Measurements from ENCODE around the gene OR5A1. TPM values are rescaled to one million over a fixed set of nuclear protein-coding genes. Genes with fewer than 3 reads are reported as not detected.
A peak's percentile ranks its signal among the peaks of the same experiment; 100 is the strongest.

OR5A1 gene
- polyA plus RNA-seq, 3 donors: not detected

DNA sequence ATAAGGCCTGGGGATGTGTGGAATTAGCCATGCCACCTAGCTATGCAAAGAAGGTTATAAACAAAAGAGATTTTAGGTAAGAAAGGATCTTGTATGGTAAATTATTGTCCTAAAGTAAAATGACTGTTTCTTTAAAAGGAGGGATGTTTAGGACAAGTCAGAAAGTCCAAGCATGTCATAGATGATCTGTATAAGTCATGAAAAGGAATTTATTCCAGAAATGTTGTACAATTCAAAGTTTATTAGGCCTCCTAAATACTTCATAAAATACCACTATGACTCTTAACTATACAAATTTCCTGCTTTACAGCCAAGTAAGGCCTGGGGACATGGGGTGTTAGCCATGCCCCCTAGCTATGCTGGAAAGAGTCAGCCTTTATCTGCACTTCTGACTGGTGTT, 32.7 kb upstream of the OR5A1 start:
- no peak for TF ChIP-seq CTCF (IDR thresholded peaks at IDR 0.05)
- Mint-ChIP-seq H3K4me1 (no peaks in the 10 kb centered on the region), H3K27ac (no peak overlapping the region), H3K27me3 (ENCODE audit: low read depth in 3 of 3) (no peaks in the 10 kb centered on the region), H3K4me3 (no peak overlapping the region), H3K36me3 (no peaks in the 10 kb centered on the region), H3K9me3 (peaks cover 6 to 39% (median 24%) of the 10 kb centered on the region in 7 donors)
- Histone ChIP-seq H3K4me1 (ENCODE audit: control insufficient read depth in 1 of 2, insufficient read depth in 2 of 2, low read length in 2 of 2) (no peaks in the 10 kb centered on the region), H3K4me3 (replicated peaks in 1 of 3; ENCODE audit: low read depth in 2 of 3, low read length in 3 of 3) (no peak overlapping the region), H3K4me2 (replicated peaks; ENCODE audit: extremely low read depth, low read length, poor library complexity, severe bottlenecking) (no peak overlapping the region), H3K9me3 (replicated peaks in 1 of 2; ENCODE audit: control insufficient read depth in 1 of 2, insufficient read depth in 1 of 2, low read length in 2 of 2) (peaks cover 4 to 23% of the 10 kb centered on the region in 2 donors), H3K79me2 (ENCODE audit: insufficient read depth, low read length) (no peaks in the 10 kb centered on the region), H3K9ac (ENCODE audit: insufficient read depth, low read length, poor library complexity, severe bottlenecking) (no peak overlapping the region), H2AFZ (ENCODE audit: insufficient read depth, low read depth, low read length, poor library complexity, severe bottlenecking) (no peak overlapping the region), H3K36me3 (replicated peaks in 1 of 2; ENCODE audit: control insufficient read depth in 1 of 2, insufficient read depth in 2 of 2, low read length in 2 of 2) (no peaks in the 10 kb centered on the region), H3K27me3 (ENCODE audit: control insufficient read depth in 2 of 2, insufficient read depth in 2 of 2, low read length in 2 of 2) (no peaks in the 10 kb centered on the region), H4K20me1 (ENCODE audit: insufficient read depth, low read length) (no peaks in the 10 kb centered on the region), H3K27ac (ENCODE audit: low read depth in 1 of 2, low read length in 2 of 2) (no peak overlapping the region)
- DNase-seq: no peak
- intact Hi-C loops (cut with micrococcal nuclease): no loop called here

GRCh38 chr11:59413646-59414045, 22.6 kb upstream of the OR5A1 start:
- TF ChIP-seq CTCF (IDR thresholded peaks at IDR 0.05): no peak
- H2AFZ ChIP-seq (ENCODE audit: insufficient read depth, low read depth, low read length, poor library complexity, severe bottlenecking): no peak overlapping the region

More at GRCh38 chr11:59413646-59414045, 22.6 kb upstream of the OR5A1 start:
- Histone ChIP-seq H3K9ac (ENCODE audit: insufficient read depth, low read length, poor library complexity, severe bottlenecking) (no peak overlapping the region), H3K27ac (ENCODE audit: low read depth in 1 of 2, low read length in 2 of 2) (no peak overlapping the region), H3K9me3 (replicated peaks in 1 of 2; ENCODE audit: control insufficient read depth in 1 of 2, insufficient read depth in 1 of 2, low read length in 2 of 2) (peaks cover 9 to 23% of the 10 kb centered on the region in 2 donors), H3K4me1 (ENCODE audit: control insufficient read depth in 1 of 2, insufficient read depth in 2 of 2, low read length in 2 of 2) (peaks cover 8 to 12% of the 10 kb centered on the region in 2 donors), H3K4me2 (replicated peaks; ENCODE audit: extremely low read depth, low read length, poor library complexity, severe bottlenecking) (no peak overlapping the region), H3K79me2 (ENCODE audit: insufficient read depth, low read length) (no peaks in the 10 kb centered on the region), H4K20me1 (ENCODE audit: insufficient read depth, low read length) (no peaks in the 10 kb centered on the region), H3K36me3 (replicated peaks in 1 of 2; ENCODE audit: control insufficient read depth in 1 of 2, insufficient read depth in 2 of 2, low read length in 2 of 2) (no peaks in the 10 kb centered on the region), H3K4me3 (replicated peaks in 1 of 3; ENCODE audit: low read depth in 2 of 3, low read length in 3 of 3) (no peak overlapping the region), H3K27me3 (ENCODE audit: control insufficient read depth in 2 of 2, insufficient read depth in 2 of 2, low read length in 2 of 2) (no peaks in the 10 kb centered on the region)
- DNase-seq: peak; percentile 15 to 38 (median 34)
- peak overlapping the region in 1 of 7 donors; percentile 63 for H3K27ac Mint-ChIP-seq
- H3K36me3 Mint-ChIP-seq: peaks cover 0 to 6% of the 10 kb centered on the region in 2 donors
- peaks cover 15 to 23% (median 20%) of the 10 kb centered on the region in 7 donors for H3K9me3 Mint-ChIP-seq
- H3K4me1 Mint-ChIP-seq: peaks cover 16% of the 10 kb centered on the region
- intact Hi-C loops (cut with micrococcal nuclease): no loop called here
- no CpG with 5 or more reads among the region's 2 CpGs for WGBS (ENCODE audit: insufficient coverage)
- no peak overlapping the region for H3K4me3 Mint-ChIP-seq
- peaks cover 0 to 1% (median 0%) of the 10 kb centered on the region in 3 donors for H3K27me3 Mint-ChIP-seq (ENCODE audit: low read depth in 3 of 3)

Data from CD14-positive monocyte (primary cell).